ENCODE results near the gene INVS.

The INVS gene

DNA sequence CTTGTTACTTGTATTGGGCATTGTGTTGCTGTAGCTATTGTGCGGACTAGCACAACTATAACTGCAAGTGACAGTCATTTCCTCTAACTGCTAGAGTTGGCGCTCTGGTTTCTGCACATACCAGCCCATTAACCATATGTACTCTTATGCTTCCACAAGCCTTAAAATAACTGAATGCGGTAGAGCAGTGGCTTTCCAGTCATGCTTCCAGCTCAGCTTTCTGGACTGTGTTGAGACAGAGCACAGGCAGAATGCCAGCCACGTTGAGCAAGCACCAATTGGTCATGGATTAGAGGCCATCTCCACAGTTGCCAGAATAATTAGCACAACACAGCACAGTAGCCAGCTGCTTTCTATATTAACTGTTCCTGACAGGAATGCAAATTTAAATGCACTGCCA, 12.2 kb downstream of the INVS start:
- TF ChIP-seq, protein P1, sequence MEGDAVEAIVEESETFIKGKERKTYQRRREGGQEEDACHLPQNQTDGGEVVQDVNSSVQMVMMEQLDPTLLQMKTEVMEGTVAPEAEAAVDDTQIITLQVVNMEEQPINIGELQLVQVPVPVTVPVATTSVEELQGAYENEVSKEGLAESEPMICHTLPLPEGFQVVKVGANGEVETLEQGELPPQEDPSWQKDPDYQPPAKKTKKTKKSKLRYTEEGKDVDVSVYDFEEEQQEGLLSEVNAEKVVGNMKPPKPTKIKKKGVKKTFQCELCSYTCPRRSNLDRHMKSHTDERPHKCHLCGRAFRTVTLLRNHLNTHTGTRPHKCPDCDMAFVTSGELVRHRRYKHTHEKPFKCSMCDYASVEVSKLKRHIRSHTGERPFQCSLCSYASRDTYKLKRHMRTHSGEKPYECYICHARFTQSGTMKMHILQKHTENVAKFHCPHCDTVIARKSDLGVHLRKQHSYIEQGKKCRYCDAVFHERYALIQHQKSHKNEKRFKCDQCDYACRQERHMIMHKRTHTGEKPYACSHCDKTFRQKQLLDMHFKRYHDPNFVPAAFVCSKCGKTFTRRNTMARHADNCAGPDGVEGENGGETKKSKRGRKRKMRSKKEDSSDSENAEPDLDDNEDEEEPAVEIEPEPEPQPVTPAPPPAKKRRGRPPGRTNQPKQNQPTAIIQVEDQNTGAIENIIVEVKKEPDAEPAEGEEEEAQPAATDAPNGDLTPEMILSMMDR (IDR thresholded peaks at IDR 0.05): no peak
- Histone ChIP-seq H3K9ac (no peak overlapping the region), H3K4me1 (no peaks in the 10 kb centered on the region), H3K4me3 (ENCODE audit: low read depth, low read length) (no peak overlapping the region), H3K4me2 (ENCODE audit: low read length) (no peak overlapping the region), H3K9me3 (ENCODE audit: control insufficient read depth, low read length) (no peaks in the 10 kb centered on the region), H3K36me3 (ENCODE audit: control insufficient read depth, insufficient read depth, low read length) (no peaks in the 10 kb centered on the region), H3K27me3 (ENCODE audit: control insufficient read depth, insufficient read depth, low read length) (no peaks in the 10 kb centered on the region), H3K79me2 (no peaks in the 10 kb centered on the region), H2AFZ (no peak overlapping the region), H3K27ac (no peak overlapping the region)

- H3K4me3 ChIP-seq (ENCODE audit: low read depth, low read length): no peak overlapping the region
- no peaks in the 10 kb centered on the region for H3K4me1 ChIP-seq
- no peak overlapping the region for H3K4me2 ChIP-seq (ENCODE audit: low read length)
- H3K9me3 ChIP-seq (ENCODE audit: control insufficient read depth, low read length): no peaks in the 10 kb centered on the region
- no peak overlapping the region for H2AFZ ChIP-seq
- H3K79me2 ChIP-seq: no peaks in the 10 kb centered on the region
- no peaks in the 10 kb centered on the region for H3K27me3 ChIP-seq (ENCODE audit: control insufficient read depth, insufficient read depth, low read length)
- no peak overlapping the region for H3K9ac ChIP-seq
- no peak overlapping the region for H3K27ac ChIP-seq
- TF ChIP-seq, protein P1 (IDR thresholded peaks at IDR 0.05): no peak
- no peaks in the 10 kb centered on the region for H3K36me3 ChIP-seq (ENCODE audit: control insufficient read depth, insufficient read depth, low read length)
Measured at GRCh38 chr9:100112677-100113336, 13.8 kb downstream of the INVS start.

GRCh38 chr9:100117316-100117715, 18.3 kb downstream of the INVS start:
- H3K9ac ChIP-seq: no peak overlapping the region
- H3K4me2 ChIP-seq (ENCODE audit: low read length): no peak overlapping the region
- H2AFZ ChIP-seq: no peak overlapping the region
- no peaks in the 10 kb centered on the region for H3K27me3 ChIP-seq (ENCODE audit: control insufficient read depth, insufficient read depth, low read length)
- no peaks in the 10 kb centered on the region for H3K4me1 ChIP-seq
- no peaks in the 10 kb centered on the region for H3K79me2 ChIP-seq
- no peaks in the 10 kb centered on the region for H3K9me3 ChIP-seq (ENCODE audit: control insufficient read depth, low read length)
- H3K27ac ChIP-seq: no peak overlapping the region
- no peaks in the 10 kb centered on the region for H3K36me3 ChIP-seq (ENCODE audit: control insufficient read depth, insufficient read depth, low read length)
- no peak overlapping the region for H3K4me3 ChIP-seq (ENCODE audit: low read depth, low read length)
- TF ChIP-seq, protein P1 (IDR thresholded peaks at IDR 0.05): no peak

- no peaks in the 10 kb centered on the region for H3K9me3 ChIP-seq (ENCODE audit: control insufficient read depth, low read length)
- H3K36me3 ChIP-seq (ENCODE audit: control insufficient read depth, insufficient read depth, low read length): no peaks in the 10 kb centered on the region
- no peaks in the 10 kb centered on the region for H3K79me2 ChIP-seq
- TF ChIP-seq, protein P1 (IDR thresholded peaks at IDR 0.05): no peak
- H3K4me2 ChIP-seq (ENCODE audit: low read length): no peak overlapping the region
- no peak overlapping the region for H3K27ac ChIP-seq
- no peaks in the 10 kb centered on the region for H3K27me3 ChIP-seq (ENCODE audit: control insufficient read depth, insufficient read depth, low read length)
- no peak overlapping the region for H3K4me3 ChIP-seq (ENCODE audit: low read depth, low read length)
- H2AFZ ChIP-seq: no peak overlapping the region
- H3K9ac ChIP-seq: no peak overlapping the region
- H3K4me1 ChIP-seq: no peaks in the 10 kb centered on the region
Measured at GRCh38 chr9:100120286-100120685, 21.2 kb downstream of the INVS start.

GRCh38 chr9:100125236-100125635, 26.2 kb downstream of the INVS start:
- no peaks in the 10 kb centered on the region for H3K27me3 ChIP-seq (ENCODE audit: control insufficient read depth, insufficient read depth, low read length)
- no peaks in the 10 kb centered on the region for H3K9me3 ChIP-seq (ENCODE audit: control insufficient read depth, low read length)
- no peak overlapping the region for H3K9ac ChIP-seq
- no peak overlapping the region for H3K4me2 ChIP-seq (ENCODE audit: low read length)
- H3K79me2 ChIP-seq: no peaks in the 10 kb centered on the region
- H3K4me3 ChIP-seq (ENCODE audit: low read depth, low read length): no peak overlapping the region
- no peaks in the 10 kb centered on the region for H3K36me3 ChIP-seq (ENCODE audit: control insufficient read depth, insufficient read depth, low read length)
- H3K27ac ChIP-seq: no peak overlapping the region
- TF ChIP-seq, protein P1 (IDR thresholded peaks at IDR 0.05): no peak
- no peaks in the 10 kb centered on the region for H3K4me1 ChIP-seq
- no peak overlapping the region for H2AFZ ChIP-seq

Measured in parathyroid adenoma (tissue), 2 donors.